SJSA1 (cell line): Measurements from ENCODE around the gene LPXN. TPM values are rescaled to one million over a fixed set of nuclear protein-coding genes. Genes with fewer than 3 reads are reported as not detected.
A peak's percentile ranks its signal among the peaks of the same experiment; 100 is the strongest.

Source experiments
- DNase-seq, 2 experiments: peaks; one replicate each; pipeline ENCODE4 v3.0.0-alpha.2; 2015 to 2020; ENCODE audit warnings: low spot score in 2 of 2, low read depth in 1 of 2
- H3K27ac ChIP-seq: fragments of 250-450 bp; sonication (Bioruptor Pico); 2 replicates; pipeline ENCODE4 v1.5.1; 2020; ENCODE audit warnings: mild to moderate bottlenecking, moderate library complexity
- H3K27me3 ChIP-seq: fragments of 250-450 bp; sonication (Bioruptor Pico); replicated peaks from 2 replicates; pipeline ENCODE4 v1.5.1; 2020; ENCODE audit warnings: mild to moderate bottlenecking, moderate library complexity
- H3K36me3 ChIP-seq: fragments of 250-450 bp; sonication (Bioruptor Pico); 2 replicates; pipeline ENCODE4 v1.5.1; 2020; ENCODE audit warnings: mild to moderate bottlenecking
- H3K4me1 ChIP-seq: fragments of 250-450 bp; sonication (Bioruptor Pico); replicated peaks from 2 replicates; pipeline ENCODE4 v1.6.1; 2021; ENCODE audit warnings: mild to moderate bottlenecking
- H3K4me3 ChIP-seq: fragments of 250-450 bp; sonication (Bioruptor Pico); 2 replicates; pipeline ENCODE4 v1.5.1; 2020; ENCODE audit warnings: mild to moderate bottlenecking
- H3K9me3 ChIP-seq: fragments of 250-450 bp; sonication (Bioruptor Pico); replicated peaks from 2 replicates; pipeline ENCODE4 v1.5.1; 2020; ENCODE audit warnings: mild to moderate bottlenecking
- total RNA-seq: library from RNA; depleted of rRNA; stranded (reverse); fragments of >200 nt; shearing (Covaris generic); gene quantifications from 2 replicates; pipeline ENCODE4 v1.2.3, GENCODE V29; 2014; rRNA removed

The LPXN gene
- 4.0 and 4.9 TPM in 2 replicates for total RNA-seq

DNA sequence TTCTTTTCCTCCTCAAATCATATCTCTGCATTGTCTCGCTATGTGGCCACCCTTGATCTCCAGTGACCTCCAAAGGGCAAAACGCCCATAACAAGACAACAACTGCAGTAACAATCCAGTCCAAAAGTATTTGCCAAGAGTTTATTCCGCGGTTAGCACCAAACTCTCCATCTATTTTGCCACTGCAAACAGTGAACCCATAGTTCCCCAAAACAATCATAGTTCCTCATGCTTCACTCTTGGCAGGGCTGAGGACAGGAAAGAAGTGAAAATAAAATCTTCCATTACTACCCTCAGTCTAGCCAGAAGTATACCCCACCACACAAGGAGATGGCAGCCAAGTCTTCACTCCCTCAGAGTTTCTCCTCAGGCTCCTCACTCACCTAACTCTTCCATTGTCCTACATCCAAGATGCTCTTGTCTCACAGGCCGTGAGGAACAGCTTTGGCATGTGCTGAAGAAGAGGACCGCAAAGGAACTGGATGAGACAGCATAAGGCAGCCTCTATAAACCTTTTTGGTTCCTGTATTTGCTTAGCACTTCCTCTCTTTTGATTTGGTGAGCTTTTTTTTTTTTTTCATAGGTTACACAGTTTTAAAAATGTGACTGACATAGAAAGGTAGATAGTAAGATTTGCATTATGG is at the start of gene LPXN:
TSS of gene LPXN (minus strand) at position 480 of the 644 bp plus-strand sequence. CDS start at position 396, 84 bp downstream.
- DNase-seq, result no peak
- Histone ChIP-seq H3K27ac (peak within 1 kb of the TSS; percentile 100), H3K27me3 (no peaks in the 10 kb centered on the region), H3K4me3 (no peak within 1 kb of the TSS), H3K36me3 (peaks cover 18% of the 10 kb centered on the region), H3K9me3 (no peaks in the 10 kb centered on the region), H3K4me1 (peaks cover 26% of the 10 kb centered on the region)

DNA sequence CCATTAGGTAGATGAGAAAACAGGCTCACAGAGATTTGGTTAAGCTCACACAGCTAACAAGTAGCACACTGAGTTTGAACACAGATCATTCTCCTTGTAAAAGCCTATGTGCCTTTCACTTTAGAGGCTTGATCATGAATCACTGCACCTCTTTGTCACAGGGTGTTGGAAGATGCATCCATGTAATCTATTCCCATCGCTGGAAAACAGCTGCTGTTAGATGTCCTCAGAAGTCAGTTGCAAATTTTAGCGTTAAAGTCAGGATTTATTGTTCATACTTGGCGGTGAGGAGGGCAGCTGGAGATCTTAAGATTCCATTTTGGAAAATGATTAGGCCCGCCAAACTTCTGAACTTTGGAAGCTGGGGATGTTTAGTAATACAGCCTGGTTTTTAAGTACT is 49.4 kb upstream of the LPXN start:
- DNase-seq, result no peak
- Histone ChIP-seq H3K4me1 (peaks cover 25% of the 10 kb centered on the region), H3K9me3 (no peaks in the 10 kb centered on the region), H3K27me3 (no peaks in the 10 kb centered on the region), H3K36me3 (peaks cover 67% of the 10 kb centered on the region), H3K4me3 (no peak overlapping the region), H3K27ac (no peak overlapping the region)

DNA sequence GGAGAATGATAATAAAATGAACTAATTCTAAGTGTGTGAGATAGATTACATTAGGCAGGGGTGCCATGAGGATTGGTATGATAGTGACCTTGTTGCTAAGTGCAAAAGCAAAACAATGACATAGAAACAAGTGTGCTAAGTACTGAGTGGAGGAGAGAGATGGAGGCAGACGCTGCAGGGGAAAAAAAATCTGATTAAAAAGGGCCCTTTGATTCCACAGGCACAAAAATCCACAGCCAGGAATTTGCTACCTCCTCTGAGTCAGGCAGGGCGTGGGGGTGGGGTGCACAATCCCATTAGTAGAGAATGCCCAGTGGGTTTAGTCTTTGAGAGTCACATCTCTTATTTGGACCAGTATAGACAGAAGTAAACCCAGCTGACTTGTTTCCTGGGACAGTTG is 46.7 kb upstream of the LPXN start, which contains the start of gene CNTF:
TSS of gene CNTF (plus strand) at position 322 of the 400 bp plus-strand sequence. CDS start 88 bp downstream, outside the sequence.
- Histone ChIP-seq H3K4me3 (no peak within 1 kb of the TSS), H3K27me3 (no peaks in the 10 kb centered on the region), H3K4me1 (peaks cover 13% of the 10 kb centered on the region), H3K9me3 (no peaks in the 10 kb centered on the region), H3K36me3 (peaks cover 94% of the 10 kb centered on the region), H3K27ac (no peak within 1 kb of the TSS)
- DNase-seq, result no peak

DNA sequence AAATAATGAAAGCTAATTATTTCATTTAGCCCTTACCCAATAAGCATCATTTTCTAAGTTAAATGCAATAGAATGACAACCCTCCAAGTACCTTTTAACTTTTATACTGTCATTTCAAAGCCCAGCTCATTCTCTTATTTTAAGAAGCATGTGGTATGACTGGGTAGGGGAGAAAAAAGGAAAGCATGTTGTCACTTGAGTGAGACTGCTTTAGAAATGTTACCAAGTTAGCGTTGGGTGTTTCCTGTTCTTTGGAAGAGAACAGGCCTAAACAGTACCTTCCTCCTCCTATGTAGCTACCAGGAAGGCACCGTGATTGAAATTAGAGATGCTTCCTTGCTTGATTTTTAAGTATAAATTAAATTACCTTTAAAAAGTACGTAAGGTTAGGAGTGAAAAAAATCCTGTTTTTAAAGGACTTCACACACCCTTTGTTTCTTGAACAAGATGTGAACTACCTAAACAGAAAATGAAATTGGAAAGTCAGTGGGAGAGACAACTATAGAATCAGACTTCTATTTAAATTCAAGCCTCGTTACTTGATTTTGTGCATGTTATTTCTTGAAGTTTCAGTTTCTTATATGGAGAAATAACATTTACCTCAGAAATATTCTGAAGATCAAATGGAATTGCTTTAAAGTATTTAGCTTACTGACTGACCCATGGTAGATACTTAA is 46.1 kb upstream of the LPXN start:
- H3K9me3 ChIP-seq, result no peaks in the 10 kb centered on the region
- H3K4me1 ChIP-seq, result peaks cover 10% of the 10 kb centered on the region
- no peak overlapping the region for H3K27ac ChIP-seq
- H3K4me3 ChIP-seq, result no peak overlapping the region
- H3K27me3 ChIP-seq, result no peaks in the 10 kb centered on the region
- no peak for DNase-seq
- H3K36me3 ChIP-seq, result peaks cover 95% of the 10 kb centered on the region

DNA sequence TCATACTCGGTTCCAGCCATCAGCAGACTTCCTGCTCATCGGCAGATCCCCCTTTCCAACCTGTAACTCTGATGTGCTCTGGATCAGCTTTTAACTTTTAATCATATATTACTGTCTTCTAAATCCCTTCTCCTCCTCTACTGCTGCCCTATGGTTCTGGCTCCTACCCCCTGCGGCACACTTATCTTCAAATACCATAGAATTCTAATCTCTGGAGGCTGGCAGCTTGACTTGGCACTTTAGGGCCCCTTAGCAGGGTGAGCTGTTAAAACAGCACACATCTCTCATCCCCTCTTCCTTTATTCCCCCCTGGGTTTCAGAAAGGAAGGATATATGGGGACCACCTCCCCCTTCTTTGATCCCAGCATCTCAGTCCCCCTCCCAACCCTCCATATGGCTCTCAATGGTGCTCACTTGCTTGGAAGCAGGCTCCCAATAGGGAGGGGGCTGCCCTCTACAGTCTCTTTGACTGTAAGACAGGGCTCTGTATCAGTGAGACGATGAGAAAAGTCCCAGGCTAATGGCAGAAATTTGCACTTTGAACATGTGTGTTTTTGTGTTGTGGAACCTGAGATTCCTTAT is 42.4 kb upstream of the LPXN start:
- Histone ChIP-seq H3K4me1 (peaks cover 13% of the 10 kb centered on the region), H3K36me3 (peaks cover 91% of the 10 kb centered on the region), H3K27me3 (no peaks in the 10 kb centered on the region), H3K9me3 (no peaks in the 10 kb centered on the region), H3K4me3 (no peak overlapping the region), H3K27ac (no peak overlapping the region)
- no peak for DNase-seq

DNA sequence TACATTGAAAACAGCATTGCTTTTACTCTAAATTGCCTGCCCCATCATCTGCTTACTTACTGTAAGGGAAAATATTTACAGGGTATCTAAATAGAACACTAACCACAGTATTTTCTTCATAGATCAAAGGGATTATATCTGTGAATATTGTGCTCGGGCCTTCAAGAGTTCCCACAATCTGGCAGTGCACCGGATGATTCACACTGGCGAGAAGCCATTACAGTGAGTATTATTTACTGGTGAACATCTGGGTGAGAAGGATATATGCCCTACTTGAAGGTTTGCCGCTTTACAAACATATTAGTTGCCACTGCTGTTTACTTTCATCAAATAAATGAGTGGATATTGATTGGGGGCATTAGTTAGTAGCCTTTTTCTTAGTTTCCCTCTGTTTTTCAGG is 40.9 kb upstream of the LPXN start:
- no peak overlapping the region for H3K27ac ChIP-seq
- no peak overlapping the region for H3K4me3 ChIP-seq
- H3K4me1 ChIP-seq, result peaks cover 13% of the 10 kb centered on the region
- no peaks in the 10 kb centered on the region for H3K9me3 ChIP-seq
- H3K27me3 ChIP-seq, result no peaks in the 10 kb centered on the region
- H3K36me3 ChIP-seq, result peaks cover 93% of the 10 kb centered on the region
- peak; percentile 69 to 76 for DNase-seq

DNA sequence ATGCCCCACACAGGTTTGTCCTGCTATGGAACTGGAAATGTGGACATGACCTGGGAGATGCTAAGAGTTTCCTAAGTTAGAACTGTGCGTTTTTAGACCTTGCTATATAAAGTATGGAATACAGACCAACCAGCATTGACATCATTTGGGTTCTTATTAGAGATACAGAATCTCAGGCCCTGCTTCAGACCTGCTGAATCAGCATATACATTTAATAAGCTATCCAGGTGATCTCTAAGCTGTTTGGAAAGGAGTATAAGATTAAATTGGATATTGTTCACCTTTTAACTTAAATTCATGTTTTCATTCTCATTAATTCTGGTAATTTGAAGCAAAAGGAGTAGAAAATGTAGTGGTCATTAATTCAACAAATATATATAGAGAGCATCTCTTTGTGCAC is 39.9 kb upstream of the LPXN start:
- H3K4me1 ChIP-seq, result peaks cover 13% of the 10 kb centered on the region
- H3K27me3 ChIP-seq, result no peaks in the 10 kb centered on the region
- H3K4me3 ChIP-seq, result no peak overlapping the region
- DNase-seq, result no peak
- peaks cover 95% of the 10 kb centered on the region for H3K36me3 ChIP-seq
- H3K27ac ChIP-seq, result no peak overlapping the region
- H3K9me3 ChIP-seq, result no peaks in the 10 kb centered on the region

DNA sequence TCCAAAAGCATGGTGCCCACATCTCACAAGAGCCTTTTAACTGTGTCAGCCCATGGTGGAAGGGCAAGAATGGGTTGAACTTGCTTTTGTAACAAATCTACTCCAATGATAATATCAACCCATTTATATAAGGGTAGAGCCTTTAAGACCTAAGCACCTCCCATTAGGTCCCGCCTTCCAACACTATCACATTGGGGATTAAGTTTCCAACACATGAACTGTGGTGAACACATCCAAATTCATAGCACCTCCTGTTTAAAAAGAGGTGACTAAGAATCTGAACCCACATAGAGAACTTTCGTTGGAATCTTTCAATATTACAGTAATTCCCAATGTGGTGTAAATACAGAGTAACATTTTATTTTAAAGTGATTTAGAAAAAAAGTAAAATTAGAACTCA is 37.6 kb upstream of the LPXN start:
- Histone ChIP-seq H3K27ac (no peak overlapping the region), H3K27me3 (no peaks in the 10 kb centered on the region), H3K4me1 (peaks cover 13% of the 10 kb centered on the region), H3K9me3 (no peaks in the 10 kb centered on the region), H3K36me3 (peaks cover 80% of the 10 kb centered on the region), H3K4me3 (no peak overlapping the region)
- DNase-seq, result no peak

DNA sequence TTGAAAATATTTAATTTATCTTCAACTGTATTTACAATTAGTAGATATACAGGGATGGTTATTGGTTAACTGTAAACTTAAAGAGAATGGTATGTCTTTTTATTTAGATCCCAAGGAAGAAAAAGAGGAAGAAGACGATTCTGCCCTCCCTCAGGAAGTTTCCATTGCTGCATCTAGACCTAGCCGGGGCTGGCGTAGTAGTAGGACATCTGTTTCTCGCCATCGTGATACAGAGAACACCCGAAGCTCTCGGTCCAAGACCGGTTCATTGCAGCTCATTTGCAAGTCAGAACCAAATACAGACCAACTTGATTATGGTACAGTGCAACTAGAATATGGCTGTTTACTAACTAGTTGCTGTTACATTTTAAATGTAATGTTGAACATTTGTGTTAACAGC is 34.1 kb upstream of the LPXN start:
- no peaks in the 10 kb centered on the region for H3K4me1 ChIP-seq
- H3K36me3 ChIP-seq, result peaks cover 50% of the 10 kb centered on the region
- H3K4me3 ChIP-seq, result no peak overlapping the region
- no peaks in the 10 kb centered on the region for H3K9me3 ChIP-seq
- no peaks in the 10 kb centered on the region for H3K27me3 ChIP-seq
- no peak for DNase-seq
- H3K27ac ChIP-seq, result no peak overlapping the region

DNA sequence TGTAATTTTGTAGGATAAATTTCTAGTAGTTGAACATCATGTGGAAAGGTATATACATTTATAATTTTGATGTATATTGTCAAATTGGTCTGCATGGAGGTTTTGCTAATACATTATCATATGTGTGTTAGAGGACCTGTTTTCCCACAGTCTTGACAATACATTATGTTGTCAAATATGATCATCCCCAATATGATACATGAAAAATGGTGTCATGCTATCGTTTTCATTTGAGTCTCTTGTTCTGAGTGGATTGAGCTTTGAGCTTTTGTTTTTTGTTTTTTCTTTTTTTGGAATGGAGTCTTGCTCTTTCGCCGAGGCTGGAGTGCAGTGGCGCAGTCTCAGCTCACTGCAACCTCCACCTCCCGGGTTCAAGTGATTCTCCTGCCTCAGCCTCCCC is 32.7 kb upstream of the LPXN start:
- Histone ChIP-seq H3K27me3 (no peaks in the 10 kb centered on the region), H3K4me3 (no peak overlapping the region), H3K4me1 (no peaks in the 10 kb centered on the region), H3K36me3 (peaks cover 36% of the 10 kb centered on the region), H3K27ac (no peak overlapping the region), H3K9me3 (no peaks in the 10 kb centered on the region)
- no peak for DNase-seq

DNA sequence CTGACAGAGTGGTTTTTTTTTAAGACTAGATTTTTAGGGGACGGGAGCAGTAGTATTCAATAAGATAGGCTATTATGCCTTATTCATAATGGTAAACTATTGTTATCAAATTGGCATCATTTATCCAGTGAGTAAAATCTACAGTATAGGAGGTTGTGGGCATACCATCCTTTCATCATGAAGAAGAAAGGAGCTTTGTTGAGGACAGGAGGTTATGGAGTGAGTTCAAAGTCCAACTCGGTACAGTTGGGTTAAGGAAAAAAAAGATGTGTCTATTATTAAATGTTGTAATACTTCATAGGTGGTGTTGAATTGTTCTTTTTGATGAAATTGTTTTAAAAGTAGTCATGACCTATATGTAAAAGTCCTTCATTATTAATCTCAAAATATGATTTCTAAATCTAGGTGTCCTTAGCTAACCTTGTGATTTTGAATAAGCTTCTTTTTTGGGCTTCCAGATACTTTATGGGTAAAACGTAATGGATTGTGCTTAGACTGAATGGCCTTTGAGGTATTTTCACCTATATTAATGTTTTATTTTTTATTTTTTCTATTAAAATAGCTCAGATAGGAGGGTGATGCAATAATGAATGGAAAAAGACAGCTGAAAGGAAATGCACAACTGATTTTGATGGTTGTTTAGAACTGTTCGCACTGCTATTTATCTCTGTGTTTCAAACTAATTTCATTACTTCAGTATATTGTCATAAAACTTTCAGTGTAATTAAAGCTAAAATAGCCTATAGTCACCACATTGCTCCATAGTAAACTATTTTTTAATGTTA is 31.5 kb upstream of the LPXN start:
- DNase-seq, result no peak
- no peaks in the 10 kb centered on the region for H3K4me1 ChIP-seq
- peaks cover 26% of the 10 kb centered on the region for H3K36me3 ChIP-seq
- H3K4me3 ChIP-seq, result no peak overlapping the region
- H3K27ac ChIP-seq, result no peak overlapping the region
- H3K27me3 ChIP-seq, result no peaks in the 10 kb centered on the region
- no peaks in the 10 kb centered on the region for H3K9me3 ChIP-seq

DNA sequence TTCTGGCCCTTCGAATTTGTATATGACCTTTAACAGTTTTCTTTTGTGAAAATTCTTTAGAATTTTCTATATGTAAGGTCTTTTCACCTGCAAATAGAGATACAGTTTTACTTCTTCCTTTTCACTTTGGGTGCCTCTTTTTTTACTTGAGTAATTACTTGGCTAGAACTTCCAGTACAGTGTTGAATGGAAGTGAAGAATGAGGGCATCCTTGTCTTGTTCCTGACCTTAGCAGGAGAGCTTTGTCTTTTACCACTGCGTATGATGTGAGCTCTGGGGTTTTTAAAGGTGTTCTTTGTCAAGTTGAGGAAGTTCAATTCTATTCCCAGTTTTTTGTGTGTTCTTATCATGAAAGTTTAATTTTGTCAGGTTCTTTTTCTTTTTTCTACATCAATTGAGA is 24.9 kb upstream of the LPXN start:
- no peaks in the 10 kb centered on the region for H3K27me3 ChIP-seq
- DNase-seq, result no peak
- H3K27ac ChIP-seq, result no peak overlapping the region

DNA sequence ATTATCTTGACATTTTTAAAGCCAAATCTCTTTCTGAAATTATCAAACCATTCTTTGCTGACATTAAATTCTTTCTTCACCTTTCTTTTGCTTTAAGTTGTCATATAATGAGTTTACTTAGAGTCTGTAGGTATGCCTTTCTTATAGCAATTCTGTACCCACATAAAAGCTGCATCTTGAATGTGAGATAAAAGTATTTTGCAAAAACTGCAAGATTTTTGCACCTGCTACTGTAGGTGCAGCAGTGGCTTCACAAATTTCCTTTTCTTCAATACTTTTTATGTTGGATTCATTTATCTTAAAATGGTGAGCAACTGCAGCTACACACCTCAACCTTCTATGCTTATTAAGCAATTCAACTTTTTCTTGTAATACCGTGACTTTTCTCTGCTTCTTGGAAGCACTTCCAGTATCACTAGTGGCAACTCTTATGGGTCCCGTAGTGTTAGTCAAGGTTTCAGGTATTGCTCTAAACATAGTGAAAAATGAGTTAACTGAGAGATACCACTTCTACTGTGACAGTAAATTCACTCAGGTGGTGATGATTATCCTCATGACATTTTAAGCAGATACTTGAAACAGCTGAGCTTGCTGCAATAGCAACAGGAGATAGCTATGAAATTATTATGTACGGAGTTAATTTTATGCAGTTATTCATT is 22.0 kb upstream of the LPXN start:
- Histone ChIP-seq H3K27ac (no peak overlapping the region), H3K4me1 (peaks cover 9% of the 10 kb centered on the region), H3K9me3 (no peaks in the 10 kb centered on the region), H3K4me3 (no peak overlapping the region), H3K36me3 (peaks cover 43% of the 10 kb centered on the region), H3K27me3 (no peaks in the 10 kb centered on the region)
- no peak for DNase-seq

More for the DNA sequence above, 24.9 kb upstream of the LPXN start:
- Histone ChIP-seq H3K36me3 (peaks cover 31% of the 10 kb centered on the region), H3K4me1 (no peaks in the 10 kb centered on the region), H3K9me3 (no peaks in the 10 kb centered on the region), H3K4me3 (no peak overlapping the region)
